Activated T-cell treated with anti-CD3 and anti-CD28 coated beads, Interleukin-2, amount 50 U/mL, for 72 hours (primary cell): ENCODE measurements around the gene REG3G. TPM values are rescaled to one million over a fixed set of nuclear protein-coding genes. Genes with fewer than 3 reads are reported as not detected.
"Not testable (repeated sequence)": the region's sequence is repeated elsewhere in the genome, so short reads cannot be mapped to it uniquely, and the experiment has no call there.

Source experiments
- ATAC-seq, 2 donors: fragments of 150-1000 bp; cut with Tn5 transposase; replicated peaks in 1 of 2; 2 replicates each; pipeline ENCODE4 v1.10.0; 2021; ENCODE audit warnings: moderate library complexity in 2 of 2, mild to moderate bottlenecking in 1 of 2
- DNase-seq, 2 donors: peaks; one replicate each; pipeline ENCODE4 v3.0.0; 2021 to 2022; ENCODE audit warnings: mixed read lengths in 1 of 2
- H3K27ac Mint-ChIP-seq: one replicate; pipeline ENCODE4 v1.8.0; 2022; ENCODE audit warnings: mild to moderate bottlenecking, moderate library complexity, mixed read lengths
- H3K27me3 Mint-ChIP-seq: one replicate; pipeline ENCODE4 v1.8.0; 2022; ENCODE audit warnings: low read depth, mixed read lengths
- H3K36me3 Mint-ChIP-seq, 2 donors: one replicate each; pipeline ENCODE4 v1.8.0; 2022; ENCODE audit warnings: mixed read lengths in 2 of 2, mild to moderate bottlenecking in 1 of 2; ENCODE audit not compliant: insufficient read depth in 2 of 2
- H3K4me1 Mint-ChIP-seq: one replicate; pipeline ENCODE4 v1.8.0; 2022; ENCODE audit warnings: low read depth, mixed read lengths
- H3K4me3 Mint-ChIP-seq, 2 donors: one replicate each; pipeline ENCODE4 v1.8.0; 2022; ENCODE audit warnings: mild to moderate bottlenecking in 2 of 2, mixed read lengths in 2 of 2, moderate library complexity in 2 of 2
- H3K9me3 Mint-ChIP-seq, 2 donors: one replicate each; pipeline ENCODE4 v1.8.0; 2022; ENCODE audit warnings: mixed read lengths in 2 of 2
- total RNA-seq, 2 donors: library from RNA; stranded (reverse); gene quantifications; one replicate each; pipeline ENCODE4 v1.2.3, GENCODE V29; 2022

The REG3G gene
- total RNA-seq, 2 donors from 2014 or later = not detected

DNA sequence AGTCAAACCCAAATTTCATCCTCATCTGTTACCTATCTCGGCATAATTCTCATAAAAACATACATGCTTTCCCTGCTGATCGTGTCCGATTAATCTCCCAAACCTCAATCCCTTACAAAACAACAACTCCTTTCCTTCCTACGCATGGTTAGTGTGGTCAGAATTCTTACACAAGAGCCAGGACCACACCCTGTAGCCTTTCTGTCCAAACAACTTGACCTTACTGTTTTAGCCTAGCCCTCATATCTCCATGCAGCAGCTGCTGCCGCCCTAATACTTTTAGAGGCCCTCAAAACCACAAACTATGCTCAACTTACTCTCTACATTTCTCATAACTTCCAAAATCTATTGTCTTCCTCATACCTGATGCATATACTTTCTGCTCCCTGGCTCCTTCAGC, 29.3 kb downstream of the REG3G start:
- H3K4me1 Mint-ChIP-seq, H3K36me3 Mint-ChIP-seq, H3K4me3 Mint-ChIP-seq, H3K27ac Mint-ChIP-seq, ATAC-seq, H3K27me3 Mint-ChIP-seq, DNase-seq: not testable (repeated sequence)
- H3K9me3 Mint-ChIP-seq = peaks cover 10 to 15% of the 10 kb centered on the region in 2 donors

GRCh38 chr2:79065201-79065600, 39.7 kb downstream of the REG3G start:
- Mint-ChIP-seq H3K4me3 (no peak overlapping the region), H3K36me3 (peaks cover 0 to 2% of the 10 kb centered on the region in 2 donors), H3K27me3 (no peaks in the 10 kb centered on the region), H3K27ac (no peak overlapping the region), H3K9me3 (peaks cover 9 to 13% of the 10 kb centered on the region in 2 donors), H3K4me1 (no peaks in the 10 kb centered on the region)
- DNase-seq (no peak), ATAC-seq (no peak)

DNA sequence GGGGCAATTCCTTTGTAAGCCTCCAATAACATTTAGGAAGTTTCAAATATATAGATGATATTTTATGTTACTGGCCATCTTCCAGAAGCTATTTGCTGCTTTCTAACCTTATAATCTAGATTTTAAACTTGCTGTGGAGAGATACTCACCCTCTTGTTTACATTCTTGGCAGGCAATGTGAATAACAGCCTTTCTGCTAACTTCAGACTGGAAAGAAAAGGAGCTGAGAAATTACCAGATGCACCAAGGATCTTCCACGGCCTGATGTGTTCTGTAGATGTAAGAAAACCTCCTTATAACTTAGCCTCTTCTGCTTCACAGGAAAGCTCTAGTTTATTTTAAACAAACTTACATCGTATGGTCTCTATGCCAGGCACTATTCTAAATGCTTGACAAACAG, 45.6 kb downstream of the REG3G start:
- DNase-seq (no peak), ATAC-seq (no peak)
- Mint-ChIP-seq H3K27ac (no peak overlapping the region), H3K27me3 (no peaks in the 10 kb centered on the region), H3K4me1 (no peaks in the 10 kb centered on the region), H3K9me3 (peaks cover 10 to 13% of the 10 kb centered on the region in 2 donors), H3K4me3 (no peak overlapping the region), H3K36me3 (no peaks in the 10 kb centered on the region)

Other genes starting within 250 kb of the REG3G start
- not detected for gene REG1B, start 62.3 kb downstream of the REG3G start, total RNA-seq
- not detected for gene REG1A, start 94.8 kb downstream of the REG3G start, total RNA-seq
- gene REG3A, start 134.1 kb downstream of the REG3G start, total RNA-seq = not detected